Loucy (cell line): Measurements from ENCODE around the gene APOLD1.
"Not testable (repeated sequence)": the region's sequence is repeated elsewhere in the genome, so short reads cannot be mapped to it uniquely, and the experiment has no call there.

Experiments used
- H2AFZ ChIP-seq: fragments of 200-600 bp; sonication (generic); 2 replicates; pipeline ENCODE4 v1.6.0; 2016; ENCODE audit warnings: antibody characterized with exemption, mild to moderate bottlenecking, low read length, moderate library complexity
- H3F3A ChIP-seq: fragments of 200-600 bp; 2 replicates; pipeline ENCODE4 v1.6.0; 2016; ENCODE audit warnings: antibody characterized with exemption, low read depth, mild to moderate bottlenecking
- H3K27me3 ChIP-seq: fragments of 200-600 bp; sonication (generic); 2 replicates; pipeline ENCODE4 v1.6.1; 2014; ENCODE audit warnings: low read length, mild to moderate bottlenecking; ENCODE audit not compliant: insufficient read depth, poor library complexity, severe bottlenecking
- H3K36me3 ChIP-seq: fragments of 200-600 bp; sonication (generic); 2 replicates; pipeline ENCODE4 v1.6.1; 2016; ENCODE audit warnings: low read length; ENCODE audit not compliant: insufficient read depth
- H3K4me1 ChIP-seq: fragments of 200-600 bp; sonication (generic); 2 replicates; pipeline ENCODE4 v1.5.1; 2014; ENCODE audit warnings: low read length, mild to moderate bottlenecking; ENCODE audit not compliant: insufficient read depth, poor library complexity, severe bottlenecking
- H3K4me2 ChIP-seq: fragments of 200-600 bp; sonication (generic); 2 replicates; pipeline ENCODE4 v1.6.0; 2014; ENCODE audit warnings: antibody characterized with exemption, low read length, low read depth, mild to moderate bottlenecking; ENCODE audit not compliant: poor library complexity, severe bottlenecking
- H3K4me3 ChIP-seq: fragments of 200-600 bp; sonication (generic); 2 replicates; pipeline ENCODE4 v1.5.1; 2014; ENCODE audit warnings: low read length, mild to moderate bottlenecking, mixed read lengths; ENCODE audit not compliant: poor library complexity, severe bottlenecking
- H3K79me2 ChIP-seq: fragments of 200-600 bp; sonication (generic); 2 replicates; pipeline ENCODE4 v1.6.1; 2014; ENCODE audit warnings: low read length; ENCODE audit not compliant: insufficient read depth
- H3K9ac ChIP-seq: fragments of 200-600 bp; sonication (generic); 2 replicates; pipeline ENCODE4 v1.6.0; 2014; ENCODE audit warnings: mild to moderate bottlenecking, low read depth, low read length, moderate library complexity; ENCODE audit not compliant: poor library complexity, severe bottlenecking
- H3K9me2 ChIP-seq: fragments of 200-600 bp; sonication (generic); replicated peaks from 2 replicates; pipeline ENCODE4 v1.6.1; 2016; ENCODE audit warnings: low read depth, low read length, mixed read lengths
- H3K9me3 ChIP-seq: fragments of 200-600 bp; sonication (generic); 2 replicates; pipeline ENCODE4 v1.6.1; 2014; ENCODE audit warnings: mild to moderate bottlenecking, antibody characterized with exemption, low read length, low read depth; ENCODE audit not compliant: insufficient read depth
- H4K20me1 ChIP-seq: fragments of 200-600 bp; sonication (generic); 2 replicates; pipeline ENCODE4 v1.6.0; 2014; ENCODE audit warnings: antibody characterized with exemption, low read length, mild to moderate bottlenecking; ENCODE audit not compliant: insufficient read depth, poor library complexity, severe bottlenecking
- EZH2phosphoT487 ChIP-seq: fragments of 200-600 bp; IDR thresholded peaks from 2 replicates; pipeline ENCODE4 v1.6.1; 2018; ENCODE audit warnings: antibody characterized with exemption, mild to moderate bottlenecking, moderate library complexity, borderline replicate concordance
- TF ChIP-seq, protein P1 (sequence below): fragments of 200-600 bp; sonication (generic); conservative IDR thresholded peaks from 2 replicates; pipeline ENCODE4 v1.5.1; 2014; ENCODE audit warnings: mild to moderate bottlenecking, antibody characterized with exemption, low read length

APOLD1 gene, protein sequence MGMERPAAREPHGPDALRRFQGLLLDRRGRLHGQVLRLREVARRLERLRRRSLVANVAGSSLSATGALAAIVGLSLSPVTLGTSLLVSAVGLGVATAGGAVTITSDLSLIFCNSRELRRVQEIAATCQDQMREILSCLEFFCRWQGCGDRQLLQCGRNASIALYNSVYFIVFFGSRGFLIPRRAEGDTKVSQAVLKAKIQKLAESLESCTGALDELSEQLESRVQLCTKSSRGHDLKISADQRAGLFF

DNA sequence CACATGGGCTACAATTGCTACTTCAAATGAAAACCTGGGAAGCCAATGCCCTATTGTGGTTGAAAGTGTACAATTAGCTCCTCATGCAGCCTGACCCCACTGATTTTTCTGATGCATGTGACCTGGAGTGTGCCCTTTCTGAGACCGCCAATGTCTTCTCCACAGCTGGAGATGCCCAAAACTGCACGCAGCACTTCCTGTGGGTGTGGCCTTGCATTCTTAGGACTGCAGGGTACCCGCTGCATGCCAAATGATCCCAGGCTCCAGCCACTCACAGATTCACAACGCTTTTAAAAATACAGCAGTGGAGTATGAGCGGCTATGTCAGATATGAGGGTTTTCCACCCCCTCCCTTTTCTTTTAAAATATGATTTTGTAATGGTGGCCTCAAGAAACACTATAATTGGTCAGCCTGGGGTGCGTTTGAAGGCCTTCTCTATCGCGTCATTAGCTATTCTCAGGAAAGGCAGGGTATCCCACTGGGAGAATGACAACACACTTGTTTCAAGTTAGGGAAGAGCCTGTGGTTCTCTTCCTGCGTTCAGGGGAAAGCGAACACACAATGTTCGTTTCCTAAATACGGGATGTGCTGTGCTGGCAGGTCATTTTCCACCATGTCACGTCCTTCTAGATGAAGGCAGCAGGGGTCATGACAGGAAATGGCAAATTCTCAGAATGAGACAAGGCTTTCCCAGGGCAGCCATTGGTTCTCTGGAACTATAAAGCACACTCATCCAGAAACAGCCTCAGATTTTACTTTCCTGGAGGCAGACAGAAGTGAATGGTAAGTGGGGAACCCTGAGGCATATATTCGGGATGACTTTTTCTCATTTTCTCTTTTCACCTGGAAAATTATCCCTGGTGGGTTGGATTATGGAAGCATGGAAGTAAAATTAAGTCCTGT, at the start of gene APOLD1:
TSS of gene APOLD1 (plus strand) at position 749 of the 904 bp plus-strand sequence. CDS start at position 782, 33 bp downstream.
- H4K20me1 ChIP-seq, result no peaks in the 10 kb centered on the region
- H3K4me1 ChIP-seq, result peaks cover 39% of the 10 kb centered on the region
- H2AFZ ChIP-seq, result peak within 1 kb of the TSS; percentile 91
- H3K9ac ChIP-seq, result peak within 1 kb of the TSS; percentile 82
- peaks cover 17% of the 10 kb centered on the region for H3K79me2 ChIP-seq
- TF ChIP-seq, protein P1, sequence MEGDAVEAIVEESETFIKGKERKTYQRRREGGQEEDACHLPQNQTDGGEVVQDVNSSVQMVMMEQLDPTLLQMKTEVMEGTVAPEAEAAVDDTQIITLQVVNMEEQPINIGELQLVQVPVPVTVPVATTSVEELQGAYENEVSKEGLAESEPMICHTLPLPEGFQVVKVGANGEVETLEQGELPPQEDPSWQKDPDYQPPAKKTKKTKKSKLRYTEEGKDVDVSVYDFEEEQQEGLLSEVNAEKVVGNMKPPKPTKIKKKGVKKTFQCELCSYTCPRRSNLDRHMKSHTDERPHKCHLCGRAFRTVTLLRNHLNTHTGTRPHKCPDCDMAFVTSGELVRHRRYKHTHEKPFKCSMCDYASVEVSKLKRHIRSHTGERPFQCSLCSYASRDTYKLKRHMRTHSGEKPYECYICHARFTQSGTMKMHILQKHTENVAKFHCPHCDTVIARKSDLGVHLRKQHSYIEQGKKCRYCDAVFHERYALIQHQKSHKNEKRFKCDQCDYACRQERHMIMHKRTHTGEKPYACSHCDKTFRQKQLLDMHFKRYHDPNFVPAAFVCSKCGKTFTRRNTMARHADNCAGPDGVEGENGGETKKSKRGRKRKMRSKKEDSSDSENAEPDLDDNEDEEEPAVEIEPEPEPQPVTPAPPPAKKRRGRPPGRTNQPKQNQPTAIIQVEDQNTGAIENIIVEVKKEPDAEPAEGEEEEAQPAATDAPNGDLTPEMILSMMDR, result no peak
- TF ChIP-seq EZH2phosphoT487, result no peak
- no peaks in the 10 kb centered on the region for H3F3A ChIP-seq
- H3K36me3 ChIP-seq, result no peaks in the 10 kb centered on the region
- H3K9me2 ChIP-seq, result no peaks in the 10 kb centered on the region
- no peaks in the 10 kb centered on the region for H3K9me3 ChIP-seq
- no peaks in the 10 kb centered on the region for H3K27me3 ChIP-seq
- H3K4me3 ChIP-seq, result peak within 1 kb of the TSS; percentile 83
- H3K4me2 ChIP-seq, result peak within 1 kb of the TSS; percentile 83

DNA sequence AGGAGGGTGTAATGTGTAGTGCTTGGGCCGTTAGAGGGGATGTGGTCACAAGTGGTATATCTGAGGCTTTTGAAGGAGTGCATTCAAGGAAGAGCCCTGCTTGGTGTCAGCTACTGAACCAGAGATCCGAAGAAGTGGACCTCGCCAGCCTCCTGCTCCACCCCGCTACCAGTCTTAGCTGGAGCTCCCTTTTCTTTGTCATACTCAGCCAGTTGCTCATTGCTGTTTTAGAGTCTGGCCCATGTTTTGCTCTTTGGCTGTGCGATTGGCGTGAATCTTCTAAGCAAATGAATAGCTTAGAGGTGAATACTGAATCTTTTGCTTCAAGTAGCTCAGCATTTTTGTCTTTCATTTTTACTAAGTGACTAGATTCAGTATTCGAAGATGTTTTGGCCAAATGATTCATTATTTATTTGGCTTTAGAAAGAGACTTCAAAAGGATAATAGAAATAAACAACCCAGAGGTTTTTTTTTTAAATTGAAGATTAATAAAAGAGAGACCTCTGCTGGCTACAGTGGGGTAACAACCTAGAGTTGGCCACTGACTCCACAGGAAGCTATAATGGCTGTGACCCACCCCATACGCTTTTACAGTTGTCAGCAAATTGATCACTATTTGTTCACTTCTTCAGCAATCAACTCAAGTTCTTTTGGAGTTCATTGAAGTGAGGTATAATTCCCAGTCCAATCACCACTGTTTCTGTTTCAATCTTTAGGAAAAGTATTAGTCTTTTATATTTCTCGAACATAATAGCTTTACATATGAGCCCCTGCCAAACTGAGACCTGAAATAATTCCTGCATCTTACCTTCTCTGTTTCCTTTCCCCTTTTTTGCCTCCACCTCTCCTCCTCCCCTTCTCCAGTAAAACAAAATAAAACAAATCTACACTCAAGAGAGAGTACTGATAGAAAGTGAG, 48.4 kb upstream of the APOLD1 start:
- Histone ChIP-seq H4K20me1 (no peaks in the 10 kb centered on the region), H3K9ac (peak overlapping the region; percentile 68), H3K27me3 (no peaks in the 10 kb centered on the region), H3K4me1 (peaks cover 34% of the 10 kb centered on the region), H3F3A (peaks cover 3% of the 10 kb centered on the region; the same call in 1 of the 2 replicates), H3K9me3 (no peaks in the 10 kb centered on the region), H3K4me2 (peak overlapping the region; percentile 82), H3K79me2 (peaks cover 67% of the 10 kb centered on the region), H3K36me3 (no peaks in the 10 kb centered on the region), H3K4me3 (peak overlapping the region; percentile 70), H2AFZ (peak overlapping the region; percentile 82), H3K9me2 (no peaks in the 10 kb centered on the region)
- TF ChIP-seq EZH2phosphoT487, result no peak
- TF ChIP-seq, protein P1, result peak; percentile 83

DNA sequence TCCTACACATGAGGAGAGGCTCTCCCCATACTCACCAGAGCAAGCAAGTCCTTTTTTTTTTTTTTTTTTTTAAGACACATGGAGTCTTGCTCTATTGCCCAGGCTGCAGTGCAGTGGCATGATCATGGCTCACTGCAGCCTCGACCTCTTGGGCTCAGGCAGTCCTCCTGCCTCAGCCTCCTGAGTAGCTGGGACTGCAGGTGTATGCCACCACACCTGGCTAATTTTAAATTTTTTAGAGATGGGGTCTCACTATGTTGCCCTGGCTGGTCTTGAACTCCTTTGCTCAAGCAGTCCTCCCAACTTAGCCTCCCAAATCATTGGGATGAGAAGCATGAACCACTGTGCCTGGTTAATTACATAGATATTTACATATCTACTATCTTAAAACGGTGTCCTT, 47.3 kb upstream of the APOLD1 start:
- H3K27me3 ChIP-seq, H3K9ac ChIP-seq, H3K4me2 ChIP-seq, H4K20me1 ChIP-seq, H3K36me3 ChIP-seq, H3K9me3 ChIP-seq, H3K9me2 ChIP-seq, H3K4me3 ChIP-seq, H3F3A ChIP-seq, H2AFZ ChIP-seq: not testable (repeated sequence)
- peaks cover 57% of the 10 kb centered on the region for H3K79me2 ChIP-seq
- peaks cover 39% of the 10 kb centered on the region for H3K4me1 ChIP-seq
